GM12874 (cell line): ENCODE results near the gene MFSD12.

ENCODE experiments used
- TF ChIP-seq, protein P1 (sequence below): IDR thresholded peaks from 2 replicates; pipeline ENCODE4 v1.5.1; 2011; ENCODE audit warnings: low read depth, mild to moderate bottlenecking, control low read depth, low read length, moderate library complexity; ENCODE audit not compliant: insufficient read depth

Gene MFSD12

DNA sequence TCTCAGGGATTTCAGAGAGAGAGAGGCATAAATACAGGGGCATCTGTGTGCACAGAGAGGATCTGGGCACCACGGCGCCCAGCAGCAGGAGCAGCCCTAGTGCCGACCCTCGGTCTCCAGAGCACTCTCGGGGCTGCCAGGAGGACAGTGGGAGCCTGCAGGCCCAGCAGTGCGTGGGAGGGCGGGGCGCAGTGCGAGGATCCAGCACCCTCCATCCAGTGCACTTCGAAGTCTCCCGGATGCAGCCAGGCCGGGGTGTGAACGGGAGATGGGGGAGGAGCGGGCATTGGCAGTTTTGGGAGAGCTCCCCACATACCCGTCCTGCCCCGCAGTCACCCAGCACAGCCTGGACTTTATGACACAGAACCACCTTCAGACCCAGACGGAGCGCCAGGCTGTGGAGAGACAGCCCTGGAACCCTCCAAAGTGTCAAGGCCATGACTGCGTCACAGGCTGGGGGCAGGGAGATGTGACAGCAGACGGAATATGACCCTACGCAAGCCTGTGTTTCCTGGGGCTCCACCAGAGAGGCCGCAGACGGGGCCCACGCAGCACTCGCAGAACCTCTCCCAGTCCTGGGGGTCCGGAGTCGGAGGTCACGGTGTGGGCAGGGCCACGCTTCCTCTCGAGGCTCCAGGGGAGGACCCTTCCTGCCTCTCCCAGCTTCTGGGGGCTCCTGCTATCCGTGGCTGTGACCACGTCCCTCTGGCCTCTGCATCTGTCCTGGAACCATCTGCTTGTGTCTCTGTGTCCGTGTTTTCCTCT is 33.1 kb downstream of the MFSD12 start:
- TF ChIP-seq, protein P1, sequence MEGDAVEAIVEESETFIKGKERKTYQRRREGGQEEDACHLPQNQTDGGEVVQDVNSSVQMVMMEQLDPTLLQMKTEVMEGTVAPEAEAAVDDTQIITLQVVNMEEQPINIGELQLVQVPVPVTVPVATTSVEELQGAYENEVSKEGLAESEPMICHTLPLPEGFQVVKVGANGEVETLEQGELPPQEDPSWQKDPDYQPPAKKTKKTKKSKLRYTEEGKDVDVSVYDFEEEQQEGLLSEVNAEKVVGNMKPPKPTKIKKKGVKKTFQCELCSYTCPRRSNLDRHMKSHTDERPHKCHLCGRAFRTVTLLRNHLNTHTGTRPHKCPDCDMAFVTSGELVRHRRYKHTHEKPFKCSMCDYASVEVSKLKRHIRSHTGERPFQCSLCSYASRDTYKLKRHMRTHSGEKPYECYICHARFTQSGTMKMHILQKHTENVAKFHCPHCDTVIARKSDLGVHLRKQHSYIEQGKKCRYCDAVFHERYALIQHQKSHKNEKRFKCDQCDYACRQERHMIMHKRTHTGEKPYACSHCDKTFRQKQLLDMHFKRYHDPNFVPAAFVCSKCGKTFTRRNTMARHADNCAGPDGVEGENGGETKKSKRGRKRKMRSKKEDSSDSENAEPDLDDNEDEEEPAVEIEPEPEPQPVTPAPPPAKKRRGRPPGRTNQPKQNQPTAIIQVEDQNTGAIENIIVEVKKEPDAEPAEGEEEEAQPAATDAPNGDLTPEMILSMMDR = no peak

DNA sequence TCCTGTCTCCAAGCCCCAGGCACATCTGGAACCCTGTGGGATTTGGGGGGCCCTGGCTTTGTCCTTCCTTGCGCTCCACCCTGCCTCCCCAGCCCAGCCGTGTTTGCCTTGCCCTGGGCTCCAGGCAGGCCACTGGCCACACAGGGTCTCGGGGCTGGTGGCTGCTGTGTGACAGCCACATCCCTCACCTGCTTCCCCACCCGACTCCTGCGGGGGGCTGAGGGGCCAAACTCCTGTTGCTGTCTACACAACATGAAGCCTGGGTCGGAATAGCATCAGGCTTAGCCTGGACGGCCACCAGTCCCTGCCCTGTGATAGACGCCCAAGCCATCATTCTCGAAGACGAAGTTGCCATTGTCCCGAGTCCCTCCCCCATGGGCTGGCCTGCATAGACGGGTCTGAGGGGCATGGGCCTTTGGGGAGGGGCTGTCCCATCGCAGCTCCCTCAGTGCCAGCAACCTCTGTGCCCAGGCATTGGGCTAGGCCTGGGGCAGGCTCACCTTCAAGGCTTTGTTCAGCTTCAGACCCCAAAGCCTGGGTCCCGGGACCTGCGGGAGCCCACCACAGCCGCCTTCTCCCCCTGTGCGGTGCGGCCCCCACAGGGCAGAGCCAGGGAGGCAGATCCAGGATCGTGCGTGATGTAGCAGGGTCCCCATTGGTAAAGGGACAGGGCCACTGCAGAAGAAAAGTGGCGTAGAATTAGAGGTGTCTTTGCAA is 33.9 kb downstream of the MFSD12 start:
- TF ChIP-seq, protein P1 = no peak

DNA sequence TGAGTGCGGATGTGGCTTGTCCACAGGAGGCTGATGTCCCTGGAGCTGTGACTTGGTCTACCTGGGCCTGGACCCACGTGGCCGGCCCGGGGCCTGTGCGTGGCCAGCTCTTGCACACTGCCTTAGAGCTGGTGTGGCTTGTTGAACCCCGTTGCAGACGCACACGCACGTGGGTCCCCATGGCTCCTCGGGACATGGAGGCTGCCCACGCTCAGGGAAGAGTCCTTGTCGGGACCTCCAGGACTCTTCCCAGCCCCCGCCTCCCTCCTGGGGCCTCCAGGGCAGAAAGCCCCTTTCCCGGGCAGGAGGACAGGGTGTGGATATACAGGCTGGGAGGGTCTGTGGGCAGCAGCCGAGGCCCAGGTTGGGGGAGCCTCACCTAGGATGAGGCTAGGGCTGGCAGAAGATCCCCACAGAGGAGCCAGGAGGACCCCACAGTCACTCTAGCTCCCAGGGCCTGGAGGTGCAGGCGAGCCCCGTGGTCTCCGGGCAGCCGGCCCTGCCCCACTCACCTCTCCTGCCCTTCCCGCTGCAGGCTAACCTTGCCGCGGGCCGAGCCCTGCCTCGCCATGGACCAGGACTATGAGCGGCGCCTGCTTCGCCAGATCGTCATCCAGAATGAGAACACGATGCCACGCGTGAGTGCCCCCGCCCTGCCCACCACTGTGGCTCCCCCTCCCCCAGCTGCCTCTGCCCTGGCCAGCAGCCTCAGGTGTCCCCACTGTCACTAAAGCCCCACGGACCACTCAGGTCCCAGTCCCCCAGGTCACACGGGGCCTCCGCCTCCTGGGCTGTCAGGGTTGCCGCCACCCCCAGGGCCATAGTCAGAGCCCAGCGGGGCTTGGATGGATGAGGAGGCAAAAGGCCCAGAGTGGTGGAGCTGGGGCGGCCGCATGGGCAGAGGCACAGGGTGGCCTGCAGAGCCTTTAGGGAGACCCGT is 34.7 kb downstream of the MFSD12 start:
- TF ChIP-seq, protein P1 = no peak

DNA sequence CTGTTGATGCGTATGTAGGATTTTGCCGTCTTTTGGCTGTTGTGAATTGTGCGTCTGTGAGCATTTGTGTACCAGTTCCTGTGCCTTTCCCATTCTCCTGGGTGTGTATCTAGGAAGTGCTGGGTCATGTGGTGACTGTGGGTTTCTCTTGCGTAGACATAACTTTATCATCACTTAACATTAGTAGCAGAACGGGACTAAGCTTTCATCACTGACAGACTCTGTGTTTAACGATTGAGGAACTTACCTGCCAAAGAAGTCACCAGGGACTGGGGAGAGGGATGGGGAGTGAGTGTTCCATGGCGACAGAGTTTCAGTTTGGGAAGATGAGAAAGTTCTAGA is 36.3 kb downstream of the MFSD12 start:
- TF ChIP-seq, protein P1 = no peak

DNA sequence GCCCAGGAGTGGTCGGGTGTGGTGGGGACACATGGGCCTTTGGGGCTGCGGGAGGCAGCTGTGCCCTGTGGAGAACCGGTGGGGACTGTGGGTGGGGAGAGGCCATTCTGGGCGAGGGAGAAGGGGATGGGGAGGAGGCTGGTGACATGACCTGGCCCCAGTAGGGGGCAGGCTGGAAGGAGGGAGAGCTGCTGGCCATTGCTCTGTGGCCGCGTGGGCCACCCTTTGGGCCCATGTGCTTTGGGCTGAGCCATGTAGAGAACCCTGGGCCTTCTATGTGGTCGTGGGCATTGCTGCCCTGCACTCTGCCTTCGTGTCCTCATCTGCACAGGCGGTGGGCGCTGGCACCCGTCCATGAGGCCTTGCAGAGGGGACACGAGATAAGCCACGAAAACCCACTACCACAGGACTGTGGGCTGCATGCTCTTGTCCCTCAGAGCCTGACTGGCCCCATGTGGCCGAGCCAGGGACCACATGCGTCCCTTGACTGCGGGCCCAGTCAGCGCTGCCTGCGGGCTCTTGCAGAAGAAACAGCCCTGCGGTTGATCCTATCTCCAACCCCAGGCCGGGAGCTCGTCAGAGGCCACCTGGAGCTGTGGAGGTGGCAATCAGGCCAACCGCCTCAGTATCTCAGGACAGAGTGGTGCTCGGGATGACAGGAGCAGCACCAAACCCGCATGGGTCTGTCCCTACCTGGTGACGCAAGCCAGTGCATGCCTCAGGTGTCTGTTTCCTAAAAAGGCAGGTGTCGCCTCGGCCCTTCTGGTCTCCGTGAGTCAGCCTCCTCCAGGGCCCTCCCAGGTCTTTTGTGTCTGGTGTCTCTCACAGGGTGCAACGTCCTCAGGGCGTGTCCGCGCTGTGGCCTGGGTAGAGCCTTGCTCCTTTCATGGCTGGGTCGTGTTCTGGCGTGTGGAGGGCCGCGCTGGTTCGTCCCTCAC is 37.0 kb downstream of the MFSD12 start:
- TF ChIP-seq, protein P1 = no peak

DNA sequence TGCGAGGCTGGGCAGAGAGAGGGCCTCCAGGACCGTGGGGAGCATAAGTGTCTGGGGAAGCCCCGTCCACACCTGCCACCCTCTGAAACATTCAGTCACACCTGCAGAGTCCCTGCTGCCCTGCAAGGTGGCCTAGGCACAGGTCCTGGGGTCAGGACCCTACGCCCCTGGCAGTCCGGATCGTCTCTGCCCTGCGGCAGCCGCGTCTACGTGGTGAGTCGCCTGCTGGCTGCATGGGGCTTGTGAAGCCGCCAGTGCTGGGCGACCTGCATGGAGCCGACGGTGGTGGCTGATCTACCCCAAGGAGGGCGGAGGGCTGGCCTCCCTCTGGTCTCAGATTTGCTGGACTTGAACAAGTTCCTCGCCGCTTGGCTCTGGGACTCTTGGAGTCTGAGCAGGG is 38.3 kb downstream of the MFSD12 start:
- TF ChIP-seq, protein P1 = no peak
